Activated naive CD8-positive, alpha-beta T cell (primary cell): ENCODE data around the gene TEX35.

Experiments used
- H3K27ac Mint-ChIP-seq: one replicate; pipeline ENCODE4 v1.8.0; 2021; ENCODE audit warnings: mixed read lengths
- H3K27me3 Mint-ChIP-seq: one replicate; pipeline ENCODE4 v1.8.0; 2021; ENCODE audit warnings: mixed read lengths
- H3K36me3 Mint-ChIP-seq: one replicate; pipeline ENCODE4 v1.8.0; 2021; ENCODE audit warnings: mixed read lengths
- H3K4me1 Mint-ChIP-seq: one replicate; pipeline ENCODE4 v1.8.0; 2021; ENCODE audit warnings: low read depth, mixed read lengths
- H3K4me3 Mint-ChIP-seq: one replicate; pipeline ENCODE4 v1.8.0; 2021; ENCODE audit warnings: mild to moderate bottlenecking, mixed read lengths
- H3K9me3 Mint-ChIP-seq: one replicate; pipeline ENCODE4 v1.8.0; 2021; ENCODE audit warnings: low read depth, mixed read lengths

Gene TEX35

GRCh38 chr1:178488393-178488792, 24.5 kb upstream of the TEX35 start:
- no peaks in the 10 kb centered on the region for H3K9me3 Mint-ChIP-seq
- H3K27ac Mint-ChIP-seq = no peak overlapping the region
- H3K36me3 Mint-ChIP-seq = no peaks in the 10 kb centered on the region
- no peaks in the 10 kb centered on the region for H3K4me1 Mint-ChIP-seq
- no peak overlapping the region for H3K4me3 Mint-ChIP-seq
- H3K27me3 Mint-ChIP-seq = peaks cover 5% of the 10 kb centered on the region

- Mint-ChIP-seq H3K27ac (no peak overlapping the region), H3K27me3 (peaks cover 5% of the 10 kb centered on the region)
These were observed 23.5 kb upstream of the TEX35 start for GRCh38 chr1:178489399-178489798.

GRCh38 chr1:178490136-178490535, 22.8 kb upstream of the TEX35 start:
- peaks cover 5% of the 10 kb centered on the region for H3K27me3 Mint-ChIP-seq
- H3K36me3 Mint-ChIP-seq = no peaks in the 10 kb centered on the region
- no peaks in the 10 kb centered on the region for H3K9me3 Mint-ChIP-seq
- no peaks in the 10 kb centered on the region for H3K4me1 Mint-ChIP-seq
- H3K27ac Mint-ChIP-seq = no peak overlapping the region
- H3K4me3 Mint-ChIP-seq = no peak overlapping the region

More at GRCh38 chr1:178489399-178489798, 23.5 kb upstream of the TEX35 start:
- Mint-ChIP-seq H3K4me1 (no peaks in the 10 kb centered on the region), H3K4me3 (no peak overlapping the region), H3K36me3 (no peaks in the 10 kb centered on the region), H3K9me3 (no peaks in the 10 kb centered on the region)

GRCh38 chr1:178490967-178491366, 21.9 kb upstream of the TEX35 start:
- no peak overlapping the region for H3K4me3 Mint-ChIP-seq

GRCh38 chr1:178491721-178492120, 21.2 kb upstream of the TEX35 start:
- Mint-ChIP-seq H3K27ac (no peak overlapping the region), H3K4me1 (no peaks in the 10 kb centered on the region), H3K4me3 (no peak overlapping the region), H3K27me3 (peaks cover 5% of the 10 kb centered on the region), H3K9me3 (no peaks in the 10 kb centered on the region), H3K36me3 (no peaks in the 10 kb centered on the region)

More at GRCh38 chr1:178490967-178491366, 21.9 kb upstream of the TEX35 start:
- H3K27me3 Mint-ChIP-seq = peaks cover 5% of the 10 kb centered on the region
- no peaks in the 10 kb centered on the region for H3K4me1 Mint-ChIP-seq
- H3K9me3 Mint-ChIP-seq = no peaks in the 10 kb centered on the region
- H3K36me3 Mint-ChIP-seq = no peaks in the 10 kb centered on the region
- H3K27ac Mint-ChIP-seq = no peak overlapping the region

- no peak overlapping the region for H3K4me3 Mint-ChIP-seq
- no peaks in the 10 kb centered on the region for H3K9me3 Mint-ChIP-seq
- H3K4me1 Mint-ChIP-seq = no peaks in the 10 kb centered on the region
- H3K27ac Mint-ChIP-seq = no peak overlapping the region
- peaks cover 5% of the 10 kb centered on the region for H3K27me3 Mint-ChIP-seq
- H3K36me3 Mint-ChIP-seq = no peaks in the 10 kb centered on the region
These were observed 20.6 kb upstream of the TEX35 start for GRCh38 chr1:178492341-178492740.

- no peak overlapping the region for H3K4me3 Mint-ChIP-seq
- no peaks in the 10 kb centered on the region for H3K27me3 Mint-ChIP-seq
- H3K27ac Mint-ChIP-seq = no peak overlapping the region
- H3K36me3 Mint-ChIP-seq = no peaks in the 10 kb centered on the region
- no peaks in the 10 kb centered on the region for H3K4me1 Mint-ChIP-seq
- H3K9me3 Mint-ChIP-seq = no peaks in the 10 kb centered on the region
These were observed 19.6 kb upstream of the TEX35 start for GRCh38 chr1:178493301-178493741.

GRCh38 chr1:178494569-178494971, 18.3 kb upstream of the TEX35 start:
- Mint-ChIP-seq H3K4me3 (no peak overlapping the region), H3K36me3 (no peaks in the 10 kb centered on the region), H3K9me3 (no peaks in the 10 kb centered on the region), H3K4me1 (no peaks in the 10 kb centered on the region), H3K27me3 (no peaks in the 10 kb centered on the region), H3K27ac (no peak overlapping the region)

- Mint-ChIP-seq H3K4me1 (no peaks in the 10 kb centered on the region), H3K9me3 (no peaks in the 10 kb centered on the region), H3K36me3 (no peaks in the 10 kb centered on the region), H3K4me3 (no peak overlapping the region), H3K27me3 (no peaks in the 10 kb centered on the region), H3K27ac (no peak overlapping the region)
These were observed 17.8 kb upstream of the TEX35 start for GRCh38 chr1:178495158-178495557.

- no peaks in the 10 kb centered on the region for H3K27me3 Mint-ChIP-seq
- no peaks in the 10 kb centered on the region for H3K9me3 Mint-ChIP-seq
- no peaks in the 10 kb centered on the region for H3K4me1 Mint-ChIP-seq
- H3K4me3 Mint-ChIP-seq = no peak overlapping the region
- H3K27ac Mint-ChIP-seq = no peak overlapping the region
- no peaks in the 10 kb centered on the region for H3K36me3 Mint-ChIP-seq
These were observed 17.0 kb upstream of the TEX35 start for GRCh38 chr1:178495741-178496409.

- H3K27ac Mint-ChIP-seq = no peak within 1 kb of the TSS
- H3K4me1 Mint-ChIP-seq = no peaks in the 10 kb centered on the region
- H3K27me3 Mint-ChIP-seq = no peaks in the 10 kb centered on the region
- H3K36me3 Mint-ChIP-seq = no peaks in the 10 kb centered on the region
- no peak within 1 kb of the TSS for H3K4me3 Mint-ChIP-seq
- no peaks in the 10 kb centered on the region for H3K9me3 Mint-ChIP-seq
These were observed 16.3 kb upstream of the TEX35 start, which contains the start of gene CLEC20A for GRCh38 chr1:178496410-178497135. CLEC20A (minus strand) TSS chr1:178496964; CDS start chr1:178496939, 25 bp downstream.

GRCh38 chr1:178497903-178498478, 14.9 kb upstream of the TEX35 start:
- no peaks in the 10 kb centered on the region for H3K9me3 Mint-ChIP-seq
- H3K27ac Mint-ChIP-seq = no peak overlapping the region
- no peaks in the 10 kb centered on the region for H3K27me3 Mint-ChIP-seq
- H3K36me3 Mint-ChIP-seq = no peaks in the 10 kb centered on the region
- H3K4me1 Mint-ChIP-seq = no peaks in the 10 kb centered on the region
- H3K4me3 Mint-ChIP-seq = no peak overlapping the region

- H3K36me3 Mint-ChIP-seq = no peaks in the 10 kb centered on the region
These were observed 13.8 kb upstream of the TEX35 start for GRCh38 chr1:178498896-178499675.

GRCh38 chr1:178500091-178500770, 12.7 kb upstream of the TEX35 start:
- Mint-ChIP-seq H3K4me1 (no peaks in the 10 kb centered on the region), H3K27ac (no peak overlapping the region), H3K9me3 (no peaks in the 10 kb centered on the region), H3K27me3 (peaks cover 3% of the 10 kb centered on the region), H3K36me3 (no peaks in the 10 kb centered on the region), H3K4me3 (no peak overlapping the region)

More at GRCh38 chr1:178498896-178499675, 13.8 kb upstream of the TEX35 start:
- no peaks in the 10 kb centered on the region for H3K9me3 Mint-ChIP-seq
- H3K27me3 Mint-ChIP-seq = no peaks in the 10 kb centered on the region
- H3K27ac Mint-ChIP-seq = no peak overlapping the region
- no peaks in the 10 kb centered on the region for H3K4me1 Mint-ChIP-seq
- no peak overlapping the region for H3K4me3 Mint-ChIP-seq
